Liver (tissue), 3 donors: ENCODE measurements around the gene HMGCL.
A peak's percentile ranks its signal among the peaks of the same experiment; 100 is the strongest.

Source experiments
- ATF3 ChIP-seq: IDR thresholded peaks from 2 replicates; pipeline ENCODE4 v1.6.1; 2016; ENCODE audit warnings: antibody characterized with exemption
- EGR1 ChIP-seq, 2 donors: IDR thresholded peaks; 2 replicates each; pipeline ENCODE4 v1.6.1; 2016 to 2018; ENCODE audit warnings: antibody characterized with exemption in 2 of 2, low read depth in 2 of 2
- JUND ChIP-seq, 2 donors: IDR thresholded peaks; 2 replicates each; pipeline ENCODE4 v1.6.1; 2016; ENCODE audit warnings: antibody characterized with exemption in 2 of 2
- MAX ChIP-seq: IDR thresholded peaks from 2 replicates; pipeline ENCODE4 v1.6.1; 2016; ENCODE audit warnings: antibody characterized with exemption
- RAD21 ChIP-seq, 2 donors: IDR thresholded peaks; 2 replicates each; pipeline ENCODE4 v1.6.1; 2016; ENCODE audit warnings: antibody characterized with exemption in 2 of 2, mild to moderate bottlenecking in 2 of 2
- SP1 ChIP-seq: IDR thresholded peaks from 2 replicates; pipeline ENCODE4 v1.6.1; 2018; ENCODE audit warnings: antibody characterized with exemption, mild to moderate bottlenecking
- TF ChIP-seq, protein P1 (sequence below): fragments of 150-350 bp; IDR thresholded peaks from 2 replicates; pipeline ENCODE4 v1.5.1; 2017; ENCODE audit warnings: improper control_type of control experiment, low read depth, low read length; ENCODE audit not compliant: missing input control
- donor health status: healthy.
- donor health status: healthy.

- TF ChIP-seq, protein P1, sequence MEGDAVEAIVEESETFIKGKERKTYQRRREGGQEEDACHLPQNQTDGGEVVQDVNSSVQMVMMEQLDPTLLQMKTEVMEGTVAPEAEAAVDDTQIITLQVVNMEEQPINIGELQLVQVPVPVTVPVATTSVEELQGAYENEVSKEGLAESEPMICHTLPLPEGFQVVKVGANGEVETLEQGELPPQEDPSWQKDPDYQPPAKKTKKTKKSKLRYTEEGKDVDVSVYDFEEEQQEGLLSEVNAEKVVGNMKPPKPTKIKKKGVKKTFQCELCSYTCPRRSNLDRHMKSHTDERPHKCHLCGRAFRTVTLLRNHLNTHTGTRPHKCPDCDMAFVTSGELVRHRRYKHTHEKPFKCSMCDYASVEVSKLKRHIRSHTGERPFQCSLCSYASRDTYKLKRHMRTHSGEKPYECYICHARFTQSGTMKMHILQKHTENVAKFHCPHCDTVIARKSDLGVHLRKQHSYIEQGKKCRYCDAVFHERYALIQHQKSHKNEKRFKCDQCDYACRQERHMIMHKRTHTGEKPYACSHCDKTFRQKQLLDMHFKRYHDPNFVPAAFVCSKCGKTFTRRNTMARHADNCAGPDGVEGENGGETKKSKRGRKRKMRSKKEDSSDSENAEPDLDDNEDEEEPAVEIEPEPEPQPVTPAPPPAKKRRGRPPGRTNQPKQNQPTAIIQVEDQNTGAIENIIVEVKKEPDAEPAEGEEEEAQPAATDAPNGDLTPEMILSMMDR: no peak
- TF ChIP-seq RAD21 (IDR thresholded peaks at IDR 0.05): peak; percentile 6 to 28
- no peak for TF ChIP-seq JUND (IDR thresholded peaks at IDR 0.05)
- no peak for TF ChIP-seq EGR1 (IDR thresholded peaks at IDR 0.05; ENCODE audit: low read depth in 2 of 2)
- no peak for TF ChIP-seq MAX
- no peak for TF ChIP-seq ATF3
- TF ChIP-seq SP1: peak; percentile 14
Observed at GRCh38 chr1:23801338-23801748, 23.9 kb downstream of the HMGCL start.
